PFSK-1 (cell line): ENCODE results near the gene SNRNP27.

Experiments
- POLR2AphosphoS5 ChIP-seq: IDR thresholded peaks from 2 replicates; pipeline ENCODE4 v1.6.1; 2012; ENCODE audit warnings: low read depth, mild to moderate bottlenecking, control low read depth, low read length, moderate library complexity
- SIN3A ChIP-seq: IDR thresholded peaks from 2 replicates; pipeline ENCODE4 v1.6.1; 2012; ENCODE audit warnings: mild to moderate bottlenecking, low read length, moderate library complexity, borderline replicate concordance; ENCODE audit not compliant: insufficient read depth
- TAF1 ChIP-seq: IDR thresholded peaks from 2 replicates; pipeline ENCODE4 v1.6.1; 2012; ENCODE audit warnings: low read length, control low read depth, borderline replicate concordance; ENCODE audit not compliant: insufficient read depth
- TF ChIP-seq, protein P1 (sequence below), 2 experiments: IDR thresholded peaks; 2 replicates each; pipeline versions ENCODE4 v1.6.1 to v1.8.0; 2011 to 2012; ENCODE audit warnings: low read depth in 2 of 2, low read length in 2 of 2, control low read depth in 1 of 2, inconsistent platforms in 1 of 2, mild to moderate bottlenecking in 1 of 2, moderate library complexity in 1 of 2; ENCODE audit not compliant: insufficient read depth in 1 of 2

DNA sequence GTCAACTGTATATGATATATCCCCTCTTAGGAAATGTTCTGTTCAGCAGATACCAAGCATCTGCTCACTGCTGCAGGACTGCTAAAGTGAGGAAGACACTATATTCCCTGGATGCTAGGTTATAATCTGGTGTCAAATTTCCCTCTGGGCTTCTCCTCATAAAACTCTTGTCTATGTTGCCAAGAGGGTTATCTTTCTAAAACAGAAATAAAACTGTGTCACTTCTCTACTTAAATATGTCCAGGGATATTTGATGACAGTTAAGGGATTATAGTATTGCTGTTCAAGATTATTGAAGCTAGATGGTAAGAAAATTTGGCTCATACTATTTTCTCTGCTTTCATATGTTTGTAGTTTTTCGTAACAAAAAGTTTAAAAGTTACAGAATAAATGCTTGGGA is 30.5 kb upstream of the SNRNP27 start:
- TF ChIP-seq POLR2AphosphoS5 (no peak), SIN3A (no peak), TAF1 (no peak)
- TF ChIP-seq, protein P1, sequence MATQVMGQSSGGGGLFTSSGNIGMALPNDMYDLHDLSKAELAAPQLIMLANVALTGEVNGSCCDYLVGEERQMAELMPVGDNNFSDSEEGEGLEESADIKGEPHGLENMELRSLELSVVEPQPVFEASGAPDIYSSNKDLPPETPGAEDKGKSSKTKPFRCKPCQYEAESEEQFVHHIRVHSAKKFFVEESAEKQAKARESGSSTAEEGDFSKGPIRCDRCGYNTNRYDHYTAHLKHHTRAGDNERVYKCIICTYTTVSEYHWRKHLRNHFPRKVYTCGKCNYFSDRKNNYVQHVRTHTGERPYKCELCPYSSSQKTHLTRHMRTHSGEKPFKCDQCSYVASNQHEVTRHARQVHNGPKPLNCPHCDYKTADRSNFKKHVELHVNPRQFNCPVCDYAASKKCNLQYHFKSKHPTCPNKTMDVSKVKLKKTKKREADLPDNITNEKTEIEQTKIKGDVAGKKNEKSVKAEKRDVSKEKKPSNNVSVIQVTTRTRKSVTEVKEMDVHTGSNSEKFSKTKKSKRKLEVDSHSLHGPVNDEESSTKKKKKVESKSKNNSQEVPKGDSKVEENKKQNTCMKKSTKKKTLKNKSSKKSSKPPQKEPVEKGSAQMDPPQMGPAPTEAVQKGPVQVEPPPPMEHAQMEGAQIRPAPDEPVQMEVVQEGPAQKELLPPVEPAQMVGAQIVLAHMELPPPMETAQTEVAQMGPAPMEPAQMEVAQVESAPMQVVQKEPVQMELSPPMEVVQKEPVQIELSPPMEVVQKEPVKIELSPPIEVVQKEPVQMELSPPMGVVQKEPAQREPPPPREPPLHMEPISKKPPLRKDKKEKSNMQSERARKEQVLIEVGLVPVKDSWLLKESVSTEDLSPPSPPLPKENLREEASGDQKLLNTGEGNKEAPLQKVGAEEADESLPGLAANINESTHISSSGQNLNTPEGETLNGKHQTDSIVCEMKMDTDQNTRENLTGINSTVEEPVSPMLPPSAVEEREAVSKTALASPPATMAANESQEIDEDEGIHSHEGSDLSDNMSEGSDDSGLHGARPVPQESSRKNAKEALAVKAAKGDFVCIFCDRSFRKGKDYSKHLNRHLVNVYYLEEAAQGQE (IDR thresholded peaks at IDR 0.05; ENCODE audit: insufficient read depth in 1 of 2, low read depth in 2 of 2, low read length in 2 of 2), result no peak
